GM19324 (cell line): ENCODE measurements around the gene OTUD4.
"Not testable (repeated sequence)": the region's sequence is repeated elsewhere in the genome, so short reads cannot be mapped to it uniquely, and the experiment has no call there.

Experiments used
- ATAC-seq: cut with Tn5 transposase; IDR thresholded peaks from one replicate; pipeline ENCODE4 v1.9.1; 2021; ENCODE audit warnings: mild to moderate bottlenecking, moderate library complexity; ENCODE audit not compliant: unreplicated experiment, low FRiP score

The OTUD4 gene, protein sequence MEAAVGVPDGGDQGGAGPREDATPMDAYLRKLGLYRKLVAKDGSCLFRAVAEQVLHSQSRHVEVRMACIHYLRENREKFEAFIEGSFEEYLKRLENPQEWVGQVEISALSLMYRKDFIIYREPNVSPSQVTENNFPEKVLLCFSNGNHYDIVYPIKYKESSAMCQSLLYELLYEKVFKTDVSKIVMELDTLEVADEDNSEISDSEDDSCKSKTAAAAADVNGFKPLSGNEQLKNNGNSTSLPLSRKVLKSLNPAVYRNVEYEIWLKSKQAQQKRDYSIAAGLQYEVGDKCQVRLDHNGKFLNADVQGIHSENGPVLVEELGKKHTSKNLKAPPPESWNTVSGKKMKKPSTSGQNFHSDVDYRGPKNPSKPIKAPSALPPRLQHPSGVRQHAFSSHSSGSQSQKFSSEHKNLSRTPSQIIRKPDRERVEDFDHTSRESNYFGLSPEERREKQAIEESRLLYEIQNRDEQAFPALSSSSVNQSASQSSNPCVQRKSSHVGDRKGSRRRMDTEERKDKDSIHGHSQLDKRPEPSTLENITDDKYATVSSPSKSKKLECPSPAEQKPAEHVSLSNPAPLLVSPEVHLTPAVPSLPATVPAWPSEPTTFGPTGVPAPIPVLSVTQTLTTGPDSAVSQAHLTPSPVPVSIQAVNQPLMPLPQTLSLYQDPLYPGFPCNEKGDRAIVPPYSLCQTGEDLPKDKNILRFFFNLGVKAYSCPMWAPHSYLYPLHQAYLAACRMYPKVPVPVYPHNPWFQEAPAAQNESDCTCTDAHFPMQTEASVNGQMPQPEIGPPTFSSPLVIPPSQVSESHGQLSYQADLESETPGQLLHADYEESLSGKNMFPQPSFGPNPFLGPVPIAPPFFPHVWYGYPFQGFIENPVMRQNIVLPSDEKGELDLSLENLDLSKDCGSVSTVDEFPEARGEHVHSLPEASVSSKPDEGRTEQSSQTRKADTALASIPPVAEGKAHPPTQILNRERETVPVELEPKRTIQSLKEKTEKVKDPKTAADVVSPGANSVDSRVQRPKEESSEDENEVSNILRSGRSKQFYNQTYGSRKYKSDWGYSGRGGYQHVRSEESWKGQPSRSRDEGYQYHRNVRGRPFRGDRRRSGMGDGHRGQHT

DNA sequence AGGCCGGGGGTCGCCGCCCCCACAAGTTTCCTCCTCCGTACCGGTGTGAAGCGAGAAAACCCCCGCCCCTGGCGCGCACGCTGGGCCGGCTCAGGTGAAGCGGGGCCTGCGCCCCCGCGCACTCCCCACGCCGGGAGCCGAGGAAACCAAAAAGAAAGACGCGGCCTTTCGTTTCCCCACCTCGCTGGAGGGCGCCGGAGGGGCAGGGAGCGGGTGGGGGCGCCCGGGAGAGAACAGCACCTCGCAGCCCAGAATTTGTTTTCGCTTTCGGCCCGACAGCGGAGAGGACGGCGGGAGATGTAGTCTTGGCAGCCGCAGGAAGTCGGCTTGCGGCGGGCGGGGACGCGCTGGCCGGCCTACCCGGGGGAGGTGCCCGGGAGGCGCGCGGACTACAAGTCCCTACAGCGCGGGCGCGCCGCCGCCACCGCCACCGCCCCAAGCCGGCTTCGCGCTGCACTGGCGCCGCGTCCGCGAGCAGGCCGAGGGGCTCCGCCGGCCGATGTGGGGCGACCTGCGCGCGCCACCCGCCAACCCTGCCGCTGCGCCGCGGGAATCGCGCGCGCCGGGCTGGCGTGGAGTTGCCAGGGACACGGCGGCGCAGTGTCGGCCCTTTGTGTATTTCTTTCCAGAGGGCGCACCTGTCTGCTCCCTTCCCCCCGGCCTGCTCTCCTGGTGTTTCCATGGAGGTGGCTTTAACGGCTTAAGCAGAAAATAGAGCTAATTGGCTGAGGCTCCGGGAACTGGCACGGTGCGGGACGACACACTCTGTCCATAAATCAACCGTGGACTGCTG, at the start of gene OTUD4:
Gene OTUD4, minus strand, starts transcription at position 292 of the 793 bp plus-strand sequence. CDS start 616 bp downstream, outside the sequence.
- ATAC-seq, result peak; percentile 87

DNA sequence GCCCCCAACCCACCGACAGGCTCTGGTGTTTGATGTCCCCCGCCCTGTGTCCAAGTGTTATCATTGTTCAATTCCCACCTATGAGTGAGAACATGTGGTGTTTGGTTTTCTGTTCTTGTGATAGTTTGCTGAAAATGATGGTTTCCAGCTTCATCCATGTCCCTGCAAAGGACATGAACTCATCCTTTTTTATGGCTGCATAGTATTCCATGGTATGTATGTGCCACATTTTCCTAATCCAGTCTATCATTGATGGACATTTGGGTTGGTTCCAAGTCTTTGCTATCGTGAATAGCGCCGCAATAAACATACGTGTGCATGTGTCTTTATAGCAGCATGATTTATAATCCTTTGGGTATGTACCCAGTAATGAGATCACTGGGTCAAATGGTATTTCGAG, 42.8 kb upstream of the OTUD4 start:
- ATAC-seq, result not testable (repeated sequence)

DNA sequence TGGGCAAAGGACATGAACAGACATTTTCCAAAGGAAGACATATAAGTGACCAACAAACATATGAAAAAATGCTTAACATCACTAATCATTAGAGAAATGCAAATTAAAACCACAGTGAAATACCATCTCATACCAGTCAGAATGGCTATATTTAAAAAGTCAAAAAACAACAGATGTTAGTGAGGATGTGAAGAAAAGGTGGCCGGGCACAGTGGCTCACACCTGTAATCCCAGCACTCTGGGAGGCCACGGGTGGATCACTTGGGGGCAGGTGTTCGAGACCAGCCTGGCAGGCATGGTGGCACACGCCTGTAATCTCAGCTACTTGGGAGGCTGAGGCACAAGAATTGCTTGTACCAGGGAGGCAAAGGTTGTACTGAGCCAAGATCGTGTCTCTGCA, 41.1 kb upstream of the OTUD4 start:
- ATAC-seq, result not testable (repeated sequence)

DNA sequence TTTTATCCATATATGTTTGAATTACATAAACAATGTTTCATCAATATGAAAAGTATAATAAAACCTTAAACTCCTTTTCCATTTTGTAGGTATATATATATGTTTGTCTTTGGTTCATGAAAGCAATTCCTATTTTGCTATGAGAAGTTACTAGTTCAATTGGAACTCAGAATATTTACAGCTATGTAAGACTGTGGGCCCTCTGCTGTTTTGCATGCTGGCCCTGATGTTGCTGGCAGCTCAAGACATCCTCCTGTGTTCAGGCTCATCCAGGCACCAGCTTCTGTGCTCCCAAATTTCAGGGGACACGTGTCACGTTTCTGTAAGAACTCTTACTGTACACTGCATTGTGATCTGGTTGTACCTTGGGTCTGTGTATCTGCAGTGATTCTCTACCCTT, 38.7 kb upstream of the OTUD4 start:
- no peak for ATAC-seq

DNA sequence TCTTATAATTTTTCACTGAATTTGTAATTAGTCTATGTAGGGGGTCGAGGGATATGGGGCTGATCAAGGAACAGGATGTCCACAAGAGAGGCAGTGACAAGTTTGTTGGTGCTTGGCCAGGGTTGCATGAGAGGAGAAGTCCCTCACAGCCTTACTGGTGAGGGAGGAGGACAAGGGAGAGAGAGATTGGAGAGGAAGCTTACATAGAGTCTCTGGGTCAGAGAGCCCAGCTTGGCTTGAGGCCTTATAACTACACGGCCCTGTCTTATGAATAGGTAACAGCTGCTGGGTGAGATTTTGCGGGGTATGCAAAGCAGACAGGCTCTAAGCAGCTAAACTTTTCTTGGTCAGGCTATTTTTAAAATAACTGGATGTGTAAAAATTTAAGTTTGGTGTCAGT, 37.9 kb upstream of the OTUD4 start:
- ATAC-seq, result peak; percentile 96

DNA sequence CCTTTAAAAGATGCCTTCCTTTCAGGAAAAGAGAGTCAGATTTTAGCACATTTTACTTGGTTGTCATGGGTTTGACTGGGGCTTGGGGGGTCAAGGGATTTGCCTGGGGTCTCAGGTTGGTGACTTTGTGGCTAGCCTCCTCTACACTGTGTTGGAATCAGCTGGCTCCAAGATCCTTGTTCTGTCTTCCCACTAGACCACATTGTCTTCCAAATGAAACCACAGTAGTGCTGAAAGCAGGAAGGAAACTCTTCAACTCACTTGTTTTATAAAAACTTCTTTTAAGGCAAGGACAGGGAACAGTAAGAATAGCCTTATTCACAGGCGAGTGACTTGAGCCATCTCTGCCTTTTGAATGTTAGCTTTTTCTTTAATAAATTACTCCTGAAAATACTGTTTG, 37.0 kb upstream of the OTUD4 start:
- ATAC-seq, result no peak

DNA sequence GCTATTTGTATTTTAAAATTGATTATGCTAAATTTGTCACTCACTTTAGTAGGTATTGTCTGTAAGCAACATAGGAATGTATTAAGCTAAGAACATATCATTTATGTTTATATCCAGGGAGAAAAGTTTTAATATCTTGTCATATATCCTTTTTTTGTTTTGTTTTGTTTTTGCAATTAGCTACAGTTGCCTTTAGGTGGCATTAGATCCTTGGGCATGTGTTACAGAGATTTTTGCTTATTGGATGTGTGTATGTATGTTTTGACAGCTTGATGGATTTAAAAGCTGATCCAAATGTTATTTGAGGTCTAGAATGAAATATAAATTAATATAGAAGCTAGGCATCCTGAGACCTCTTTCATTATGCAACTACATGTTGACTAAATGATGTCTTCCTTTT, 36.1 kb upstream of the OTUD4 start:
- no peak for ATAC-seq

DNA sequence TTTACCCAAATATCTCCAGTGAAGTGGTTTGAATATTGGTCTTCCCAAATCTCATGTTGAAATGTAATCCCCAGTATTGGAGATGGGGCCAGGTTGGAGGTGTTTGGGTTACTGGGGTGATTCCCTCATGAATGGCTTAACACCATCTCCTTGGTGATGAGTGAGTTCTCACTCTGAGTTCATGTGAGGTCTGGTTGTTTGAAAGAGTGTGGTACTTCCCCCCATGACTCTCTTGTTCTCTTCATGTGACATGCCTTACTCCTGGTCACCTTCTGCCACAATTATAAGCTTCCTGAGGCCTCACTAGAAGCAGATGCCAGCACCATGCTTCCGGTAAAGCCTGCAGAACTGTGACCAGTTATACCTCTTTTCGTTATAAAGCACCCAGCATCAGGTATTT, 32.9 kb upstream of the OTUD4 start:
- ATAC-seq, result no peak

DNA sequence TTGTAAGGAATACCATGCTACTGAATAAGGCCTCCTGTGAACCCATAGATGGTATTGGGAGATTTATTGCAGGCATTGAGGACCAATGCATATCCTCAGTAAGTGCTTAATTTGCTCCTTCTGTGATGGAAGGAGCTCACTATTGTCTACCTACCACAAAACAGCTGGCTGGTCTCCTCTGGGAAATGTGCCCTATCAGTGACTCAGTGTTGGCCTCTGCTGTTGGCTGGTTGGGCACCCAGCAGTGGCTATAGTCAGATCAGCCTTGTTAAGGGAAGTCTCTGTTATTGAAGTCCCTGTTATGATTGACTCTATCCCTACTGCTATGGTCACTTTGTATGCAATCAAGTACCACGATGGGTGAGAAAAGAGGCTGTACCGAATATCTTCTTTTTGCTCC, 27.5 kb upstream of the OTUD4 start:
- no peak for ATAC-seq

DNA sequence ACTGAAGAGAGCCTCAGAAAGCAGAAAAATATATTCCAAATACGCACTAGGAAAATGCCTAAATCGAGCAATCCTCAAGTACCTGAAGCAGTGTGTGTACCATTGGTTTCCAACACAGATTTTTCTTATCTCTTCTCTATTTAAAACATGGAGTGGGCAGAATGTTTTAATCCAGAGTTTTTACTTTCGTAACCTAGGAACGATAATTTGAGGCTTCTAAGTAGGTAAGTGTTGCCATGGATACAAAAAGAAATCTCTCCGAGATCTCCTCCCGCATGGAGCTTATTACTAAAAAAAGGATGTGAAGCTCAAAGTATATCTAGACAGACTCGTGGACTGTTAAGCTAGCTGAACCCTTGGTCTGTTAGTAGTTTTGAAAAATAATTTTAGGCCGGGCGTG, 23.0 kb upstream of the OTUD4 start:
- no peak for ATAC-seq

DNA sequence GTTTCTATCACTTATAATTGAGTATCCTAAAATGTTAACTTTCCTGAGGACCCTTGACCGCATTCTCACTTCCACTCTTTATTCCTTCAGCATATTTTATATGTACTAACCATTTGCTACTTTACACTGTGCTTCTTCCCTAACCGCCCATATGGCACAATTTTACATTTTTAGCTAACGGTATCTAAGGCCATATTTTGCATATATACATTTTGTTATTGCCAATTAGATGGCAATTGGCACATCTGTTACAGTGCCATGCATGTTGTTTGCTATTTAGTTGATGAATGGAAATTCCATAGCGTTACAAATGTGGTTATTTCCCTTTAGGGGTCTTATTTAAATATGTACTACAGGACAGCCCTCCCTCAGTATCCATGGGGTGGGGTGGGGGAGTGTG, 20.0 kb upstream of the OTUD4 start:
- no peak for ATAC-seq

DNA sequence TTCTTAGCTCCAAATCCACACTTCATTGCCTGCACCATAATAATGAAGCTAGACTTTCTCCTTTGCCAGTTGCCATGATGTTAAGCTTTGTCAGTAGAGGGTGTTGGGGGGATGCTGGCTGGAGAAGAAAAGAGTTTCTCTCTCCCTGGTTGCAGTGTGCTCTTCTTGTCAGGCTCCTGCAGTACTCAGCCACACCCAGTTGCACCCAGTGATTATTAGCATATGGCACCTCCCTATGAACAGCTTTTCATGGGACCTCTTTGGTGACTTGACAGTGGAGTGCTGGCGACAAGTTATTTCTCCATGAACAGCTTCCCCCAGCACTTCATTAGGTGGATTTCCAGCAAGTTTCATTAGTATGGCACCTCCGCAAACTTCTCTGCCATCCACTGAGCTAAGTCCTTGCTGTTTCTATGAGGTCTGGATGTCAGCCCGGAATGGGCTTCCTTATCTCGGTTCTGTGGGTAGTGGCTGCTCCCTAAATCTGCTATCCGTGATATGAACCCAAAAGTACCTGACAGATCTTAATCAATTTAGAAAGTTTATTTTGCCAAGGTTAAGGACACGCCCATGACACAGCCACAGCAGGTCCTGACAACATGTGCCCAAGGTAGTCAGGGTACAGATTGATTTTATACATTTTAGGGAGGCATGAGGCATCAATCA, 18.8 kb upstream of the OTUD4 start:
- no peak for ATAC-seq

DNA sequence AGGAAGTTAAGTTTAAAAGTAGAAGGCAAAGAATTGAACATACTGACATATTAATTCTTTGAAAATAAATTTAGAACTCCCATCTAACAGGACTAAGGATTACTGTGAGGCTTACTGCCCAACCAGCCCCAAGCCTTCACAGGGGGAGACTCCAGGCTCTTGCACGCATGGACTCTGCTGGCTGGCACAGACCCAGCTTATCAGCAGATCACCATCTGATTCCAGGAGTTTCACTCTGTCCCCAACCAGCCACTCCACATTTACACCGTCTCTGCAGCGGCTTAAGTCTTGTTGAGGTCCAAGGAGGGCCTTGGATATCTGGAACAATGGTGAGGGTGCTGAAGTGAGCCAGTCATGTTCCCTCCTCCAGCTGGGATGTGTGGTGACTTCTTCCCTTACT, 16.4 kb upstream of the OTUD4 start:
- ATAC-seq, result no peak

DNA sequence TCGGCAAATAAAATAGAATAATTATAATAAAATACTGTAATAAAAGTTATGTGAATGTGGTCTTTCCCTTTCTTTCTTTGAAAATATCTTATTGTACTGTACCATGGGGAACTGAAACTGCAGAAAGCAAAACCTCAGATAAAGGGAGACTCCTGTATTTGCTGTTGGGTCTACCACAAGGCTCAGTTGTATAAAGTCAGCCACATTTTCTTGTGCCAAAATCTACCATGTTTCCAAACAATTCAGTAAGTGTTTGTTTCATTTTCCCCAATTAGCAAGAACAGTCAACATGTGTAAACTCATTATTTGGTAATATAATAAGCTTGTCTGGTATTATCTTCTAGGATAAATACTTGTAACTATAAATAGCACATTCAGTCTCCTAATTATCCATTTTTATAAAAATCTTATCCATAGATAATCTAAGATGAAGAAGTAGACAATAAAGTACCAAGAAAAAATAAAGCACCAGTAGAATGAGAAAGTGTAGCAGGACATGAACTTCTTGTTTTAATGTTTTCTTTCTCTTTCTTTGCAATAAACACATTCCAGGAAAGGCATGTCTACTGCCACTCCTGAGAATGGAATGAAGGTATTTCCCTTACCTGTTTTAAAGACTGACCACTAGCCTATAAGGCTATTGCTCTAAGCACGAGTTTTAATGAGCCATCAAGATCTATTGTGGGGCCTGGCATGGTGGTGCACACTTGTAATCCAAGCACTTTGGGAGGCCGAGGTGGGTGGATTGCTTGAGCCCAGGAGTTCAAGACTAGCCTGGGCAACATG, 15.0 kb upstream of the OTUD4 start:
- peak; percentile 76 for ATAC-seq

DNA sequence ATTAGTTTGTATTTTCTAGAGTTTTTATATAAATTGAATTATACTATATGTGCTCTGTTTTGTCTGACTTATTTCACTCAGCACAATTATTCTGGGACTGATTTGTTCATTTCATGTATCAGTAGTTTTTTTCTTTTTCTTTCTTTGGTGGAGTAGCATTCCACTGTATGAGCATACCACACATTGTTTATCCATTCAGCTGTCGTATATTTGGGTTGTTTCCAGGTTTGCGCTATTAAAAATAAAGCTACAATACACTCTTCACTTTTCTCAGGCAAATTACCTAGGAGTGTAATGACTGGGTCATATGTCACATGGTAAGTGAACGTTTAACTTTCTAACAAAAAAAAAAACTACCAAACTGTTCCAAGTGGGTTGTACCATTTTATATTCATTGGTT, 9.6 kb upstream of the OTUD4 start:
- ATAC-seq, result no peak

DNA sequence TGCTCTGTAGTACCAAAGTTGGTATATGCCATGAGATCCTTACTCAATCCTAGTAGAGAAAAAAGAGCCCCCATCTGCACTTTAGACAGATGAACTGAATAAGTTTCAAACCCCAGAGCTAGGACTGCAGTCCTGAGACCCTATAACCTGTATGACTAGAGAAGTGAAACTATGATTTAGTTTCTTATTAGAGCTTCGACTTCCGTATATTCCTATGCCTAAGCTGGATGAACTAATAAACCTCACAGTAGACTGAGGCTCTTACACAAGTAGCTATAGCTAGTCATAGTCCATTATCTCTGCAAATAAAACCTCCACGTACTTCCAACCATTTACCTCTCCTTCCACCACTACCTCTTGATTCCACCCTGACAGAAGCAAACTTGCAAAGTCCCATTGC, 6.3 kb upstream of the OTUD4 start:
- ATAC-seq, result peak; percentile 79

DNA sequence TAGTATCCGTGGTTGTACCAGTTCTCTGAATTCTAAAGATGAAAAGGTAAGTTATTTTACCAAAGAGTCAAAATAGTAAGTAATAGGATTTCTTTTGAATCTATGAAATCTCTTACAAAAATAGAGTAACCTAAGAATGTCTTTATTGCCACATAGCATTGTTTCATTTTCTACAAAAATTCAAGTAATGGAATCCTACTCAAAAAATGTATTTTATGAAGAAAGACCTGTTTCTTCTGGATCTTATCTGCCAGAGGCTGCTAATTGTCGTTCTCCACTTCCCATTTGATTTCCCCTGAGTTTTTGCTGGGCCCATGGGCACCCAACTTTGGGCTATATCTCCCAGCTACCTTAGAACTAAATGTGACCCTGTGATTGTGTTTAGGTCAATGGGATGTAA, 3.2 kb upstream of the OTUD4 start:
- ATAC-seq, result no peak

DNA sequence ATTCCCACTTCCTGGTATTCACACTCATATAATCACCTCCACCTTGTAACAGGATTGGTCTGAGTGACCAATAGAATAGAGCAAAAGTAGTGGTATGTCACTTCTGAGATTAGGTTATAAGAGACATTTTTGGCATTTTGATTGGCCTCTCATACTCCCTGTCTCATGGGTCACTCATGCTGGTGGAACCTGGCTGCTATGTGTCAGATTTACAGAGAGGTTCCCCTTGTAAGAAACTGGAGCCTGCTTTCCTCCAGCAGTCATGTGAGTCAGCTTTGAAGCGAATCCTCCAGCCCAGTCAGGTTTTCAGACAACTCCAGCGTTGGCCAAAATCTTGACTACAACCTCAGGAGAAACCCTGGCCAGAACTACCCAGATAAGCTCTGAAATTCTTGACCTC, 2.6 kb upstream of the OTUD4 start:
- no peak for ATAC-seq

DNA sequence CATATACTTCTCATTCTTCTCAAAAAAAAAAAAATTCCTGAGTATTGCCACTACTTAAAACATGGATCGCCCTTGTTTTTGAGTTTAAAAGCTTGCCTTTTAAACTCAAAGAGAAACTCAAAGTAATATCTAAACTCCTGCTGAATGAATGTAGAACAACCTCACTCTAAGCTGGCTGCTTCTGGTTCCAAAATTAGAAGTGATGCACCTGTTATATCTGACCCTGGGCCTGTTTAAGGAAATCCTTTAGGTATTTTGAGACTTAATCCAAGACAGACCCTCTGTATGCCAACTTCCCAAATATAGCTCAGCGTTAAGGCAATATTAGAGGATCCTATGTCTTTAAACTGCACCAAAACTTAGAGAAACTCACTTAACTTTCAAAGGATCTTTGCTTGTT, 1.8 kb upstream of the OTUD4 start:
- no peak for ATAC-seq
